Measurements from ENCODE around the gene CBX4.
A peak's percentile ranks its signal among the peaks of the same experiment; 100 is the strongest.

Gene CBX4

GRCh38 chr17:79811011-79811867 lies 28.0 kb downstream of the CBX4 start:
- DNase-seq, result peak; percentile 92 to 94

- DNase-seq, result peak; percentile 96 to 99
Observed at GRCh38 chr17:79810130-79811010, 28.9 kb downstream of the CBX4 start.

- peak in 1 of 2 experiments; percentile 54 for DNase-seq
Observed at GRCh38 chr17:79809530-79810129, 29.6 kb downstream of the CBX4 start.

GRCh38 chr17:79808763-79809529 lies 30.3 kb downstream of the CBX4 start:
- peak in 1 of 2 experiments; percentile 74 for DNase-seq

- no peak for DNase-seq
Observed at GRCh38 chr17:79806863-79807720, 32.1 kb downstream of the CBX4 start.

GRCh38 chr17:79806446-79806760 lies 32.8 kb downstream of the CBX4 start:
- no peak for DNase-seq

GRCh38 chr17:79804856-79805696 lies 34.2 kb downstream of the CBX4 start:
- DNase-seq, result no peak

- peak in 1 of 2 experiments; percentile 74 for DNase-seq
Observed at GRCh38 chr17:79803997-79804855, 35.0 kb downstream of the CBX4 start.

GRCh38 chr17:79803421-79803996 lies 35.7 kb downstream of the CBX4 start:
- DNase-seq, result peak in 1 of 2 experiments; percentile 64

- peak in 1 of 2 experiments; percentile 52 for DNase-seq
Observed at GRCh38 chr17:79802736-79803420, 36.4 kb downstream of the CBX4 start.

- DNase-seq, result no peak
Observed at GRCh38 chr17:79802039-79802735, 37.1 kb downstream of the CBX4 start.

GRCh38 chr17:79801156-79802038 lies 37.8 kb downstream of the CBX4 start:
- peak in 1 of 2 experiments; percentile 48 for DNase-seq

- peak; percentile 91 to 94 for DNase-seq
Observed at GRCh38 chr17:79800325-79801155, 38.7 kb downstream of the CBX4 start.

GRCh38 chr17:79799538-79800324 lies 39.5 kb downstream of the CBX4 start:
- DNase-seq, result peak in 1 of 2 experiments; percentile 46

GRCh38 chr17:79799174-79799537 lies 40.1 kb downstream of the CBX4 start:
- no peak for DNase-seq
